Measurements from ENCODE around the gene PARD3. TPM values are rescaled to one million over a fixed set of nuclear protein-coding genes. Genes with fewer than 3 reads are reported as not detected.
A peak's percentile ranks its signal among the peaks of the same experiment; 100 is the strongest.
"Not testable (repeated sequence)": the region's sequence is repeated elsewhere in the genome, so short reads cannot be mapped to it uniquely, and the experiment has no call there.

Gene PARD3
- total RNA-seq, 6 donors from 2014 or later = 30.6 to 108 (median 50.6) TPM

DNA sequence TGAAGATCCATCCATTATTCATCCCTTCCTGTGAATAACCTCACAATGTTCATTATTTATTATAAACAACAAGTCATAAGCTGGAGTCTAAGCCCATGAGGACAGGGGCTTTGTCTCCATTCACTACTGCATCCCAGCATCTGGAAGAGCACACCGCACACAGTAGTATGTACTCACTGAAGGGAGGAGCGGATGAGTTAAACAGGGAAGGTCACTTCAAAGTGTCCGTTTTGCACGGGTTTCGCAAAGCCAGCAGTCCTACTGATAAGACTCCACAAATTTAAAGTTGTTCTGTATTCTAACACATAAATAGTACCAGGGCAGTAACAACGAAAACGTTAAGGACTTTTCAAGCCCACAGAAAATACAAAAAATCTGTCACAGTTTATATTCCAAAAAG lies 167.9 kb downstream of the PARD3 start:
- DNase-seq = no peak
- Histone ChIP-seq H3K27me3 (no peaks in the 10 kb centered on the region), H3K9me3 (no peaks in the 10 kb centered on the region), H3K4me1 (peaks cover 0 to 13% (median 3%) of the 10 kb centered on the region in 4 donors), H3K36me3 (no peaks in the 10 kb centered on the region), H3K4me3 (no peak overlapping the region), H3K27ac (no peak overlapping the region)
- ATAC-seq (ENCODE audit: low FRiP score in 2 of 2) = no peak
- no peak for TF ChIP-seq POLR2AphosphoS5 (IDR thresholded peaks at IDR 0.05)
- TF ChIP-seq EP300 (IDR thresholded peaks at IDR 0.05) = no peak
- TF ChIP-seq CTCF (IDR thresholded peaks at IDR 0.05) = no peak
- TF ChIP-seq POLR2A (IDR thresholded peaks at IDR 0.05) = no peak
- WGBS, 2 donors = 80 to 88% methylated on average over 7 of the region's 7 CpGs

- H3K27ac ChIP-seq = no peak overlapping the region
- no peaks in the 10 kb centered on the region for H3K9me3 ChIP-seq
- H3K27me3 ChIP-seq = no peaks in the 10 kb centered on the region
- H3K4me1 ChIP-seq = peaks cover 0 to 11% (median 0%) of the 10 kb centered on the region in 4 donors
- WGBS, 2 donors = 91 to 94% methylated on average over 6 of the region's 6 CpGs
- no peak for ATAC-seq (ENCODE audit: low FRiP score in 2 of 2)
- no peak for TF ChIP-seq POLR2A (IDR thresholded peaks at IDR 0.05)
- no peak for TF ChIP-seq POLR2AphosphoS5 (IDR thresholded peaks at IDR 0.05)
- no peak for TF ChIP-seq CTCF (IDR thresholded peaks at IDR 0.05)
- TF ChIP-seq EP300 (IDR thresholded peaks at IDR 0.05) = no peak
- H3K36me3 ChIP-seq = no peaks in the 10 kb centered on the region
- H3K4me3 ChIP-seq = no peak overlapping the region
- no peak for DNase-seq
Observed at GRCh38 chr10:34646331-34646730, 168.8 kb downstream of the PARD3 start.

- not testable (repeated sequence) for H3K4me1 ChIP-seq; ATAC-seq (ENCODE audit: low FRiP score in 2 of 2); H3K4me3 ChIP-seq; H3K36me3 ChIP-seq; H3K9me3 ChIP-seq; H3K27ac ChIP-seq; H3K27me3 ChIP-seq; DNase-seq
- WGBS, 2 donors = 94 to 95% methylated on average over 3 of the region's 3 CpGs
Observed at GRCh38 chr10:34644815-34645214, 170.3 kb downstream of the PARD3 start.

DNA sequence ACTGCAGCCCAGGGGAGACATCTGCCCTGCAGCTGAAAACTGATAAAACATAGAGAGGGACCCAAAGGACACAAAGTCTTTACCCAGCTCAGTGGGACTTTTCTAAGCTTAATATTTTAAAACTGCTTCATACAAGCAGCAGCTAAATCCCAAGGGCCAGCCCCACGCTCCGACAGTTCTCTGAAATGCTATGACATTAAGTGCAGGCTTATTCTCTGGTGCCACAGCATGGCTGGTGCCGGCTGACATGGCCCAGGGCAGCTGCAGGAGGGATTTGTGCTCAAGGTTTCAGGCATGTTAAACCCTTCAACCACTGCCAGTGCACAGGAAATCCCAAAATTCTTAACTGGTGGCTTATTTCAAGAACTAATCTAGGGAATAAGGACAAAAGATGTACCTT lies 170.9 kb downstream of the PARD3 start:
- ATAC-seq (ENCODE audit: low FRiP score in 2 of 2) (no peak), DNase-seq (peak in 1 of 2 donors; percentile 8)
- no peaks in the 10 kb centered on the region for H3K9me3 ChIP-seq
- H3K27ac ChIP-seq = no peak overlapping the region
- no peaks in the 10 kb centered on the region for H3K27me3 ChIP-seq
- H3K36me3 ChIP-seq = no peaks in the 10 kb centered on the region
- 86 to 92% methylated on average over 3 of the region's 3 CpGs for WGBS, 2 donors
- TF ChIP-seq CTCF (IDR thresholded peaks at IDR 0.05) = no peak
- no peak for TF ChIP-seq POLR2AphosphoS5 (IDR thresholded peaks at IDR 0.05)
- H3K4me3 ChIP-seq = no peak overlapping the region
- H3K4me1 ChIP-seq = peaks cover 0 to 10% (median 0%) of the 10 kb centered on the region in 4 donors

DNA sequence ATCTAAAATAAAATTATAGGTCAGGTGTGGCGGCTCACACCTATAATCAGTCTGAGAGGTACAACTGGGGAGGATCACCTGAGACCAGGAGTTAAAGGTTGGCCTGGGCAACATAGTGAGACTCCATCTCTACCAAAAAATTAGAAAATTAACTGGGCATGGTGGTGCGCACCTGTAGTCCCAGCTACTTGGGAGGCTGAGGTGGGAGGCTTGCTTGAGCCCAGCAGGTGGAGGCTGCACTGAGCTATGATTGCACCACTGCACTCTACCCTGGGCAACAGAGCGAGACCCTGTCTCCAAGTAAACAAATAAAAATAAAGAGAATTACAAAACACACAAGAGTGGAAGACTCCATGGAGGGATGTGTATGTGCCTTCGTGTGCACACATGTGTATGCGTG lies 171.5 kb downstream of the PARD3 start:
- Histone ChIP-seq H3K27ac (no peak overlapping the region), H3K4me3 (no peak overlapping the region), H3K27me3 (no peaks in the 10 kb centered on the region), H3K9me3 (no peaks in the 10 kb centered on the region), H3K4me1 (peaks cover 0 to 11% (median under 1%) of the 10 kb centered on the region in 4 donors), H3K36me3 (no peaks in the 10 kb centered on the region)
- ATAC-seq (ENCODE audit: low FRiP score in 2 of 2) (no peak), DNase-seq (no peak)
- WGBS, 2 donors = 95% methylated on average over 5 of the region's 5 CpGs
- TF ChIP-seq POLR2A (IDR thresholded peaks at IDR 0.05) = no peak
- no peak for TF ChIP-seq CTCF (IDR thresholded peaks at IDR 0.05)
- no peak for TF ChIP-seq EP300 (IDR thresholded peaks at IDR 0.05)
- no peak for TF ChIP-seq POLR2AphosphoS5 (IDR thresholded peaks at IDR 0.05)
